Endodermal cell (in vitro differentiated cells): ENCODE measurements around the gene SAMD13. TPM values are rescaled to one million over a fixed set of nuclear protein-coding genes. Genes with fewer than 3 reads are reported as not detected.

Source experiments
- DNase-seq: peaks from one replicate; pipeline ENCODE4 v3.0.0-alpha.2; 2017
- H3K27ac ChIP-seq: 2 replicates; pipeline ENCODE4 v1.5.1; 2013; ENCODE audit warnings: mild to moderate bottlenecking, low read depth, low read length, moderate library complexity
- H3K27me3 ChIP-seq: 2 replicates; pipeline ENCODE4 v1.6.1; 2013; ENCODE audit warnings: mild to moderate bottlenecking, low read length, moderate library complexity; ENCODE audit not compliant: insufficient read depth, control insufficient read depth, poor library complexity, severe bottlenecking
- H3K36me3 ChIP-seq: 2 replicates; pipeline ENCODE4 v1.7.0; 2013; ENCODE audit warnings: mild to moderate bottlenecking, low read length, moderate library complexity; ENCODE audit not compliant: control insufficient read depth, insufficient read depth
- H3K4me1 ChIP-seq: one replicate; pipeline ENCODE4 v1.7.0; 2013; ENCODE audit warnings: low read length; ENCODE audit not compliant: control insufficient read depth, insufficient read depth
- H3K4me3 ChIP-seq: 2 replicates; pipeline ENCODE4 v1.5.1; 2013; ENCODE audit warnings: mild to moderate bottlenecking, low read length, moderate library complexity
- H3K9ac ChIP-seq: 2 replicates; pipeline ENCODE4 v1.6.1; 2013; ENCODE audit warnings: mild to moderate bottlenecking, low read length, moderate library complexity; ENCODE audit not compliant: poor library complexity, severe bottlenecking; ENCODE audit errors: extremely low read depth
- H3K9me3 ChIP-seq: 2 replicates; pipeline ENCODE4 v1.6.1; 2013; ENCODE audit warnings: mild to moderate bottlenecking, low read length, moderate library complexity; ENCODE audit not compliant: control insufficient read depth
- H3K27ac Mint-ChIP-seq: 2 replicates; pipeline ENCODE4 v1.8.0; 2020; ENCODE audit warnings: mixed read lengths
- H3K27me3 Mint-ChIP-seq: 2 replicates; pipeline ENCODE4 v1.8.0; 2021; ENCODE audit warnings: mild to moderate bottlenecking, mixed read lengths; ENCODE audit not compliant: insufficient read depth
- H3K36me3 Mint-ChIP-seq: 2 replicates; pipeline ENCODE4 v1.8.0; 2020; ENCODE audit warnings: low read depth, mixed read lengths
- H3K4me1 Mint-ChIP-seq: 2 replicates; pipeline ENCODE4 v1.8.0; 2020; ENCODE audit warnings: mixed read lengths
- H3K4me3 Mint-ChIP-seq: 2 replicates; pipeline ENCODE4 v1.8.0; 2020; ENCODE audit warnings: mild to moderate bottlenecking, moderate library complexity, mixed read lengths
- H3K9me3 Mint-ChIP-seq: 2 replicates; pipeline ENCODE4 v1.8.0; 2020; ENCODE audit warnings: mild to moderate bottlenecking, mixed read lengths
- WGBS, 2 experiments: methylation state at CpG; one replicate each; pipeline versions ENCODE4 v1.1.5 to v1.1.7; 2013; ENCODE audit warnings: missing lambda C conversion rate in 2 of 2, mixed read lengths in 1 of 2; ENCODE audit not compliant: insufficient coverage in 1 of 2, insufficient read length in 1 of 2; 5-methylcytosine and 5-hydroxymethylcytosine counted together
- total RNA-seq, 2 donors: library from RNA; stranded (reverse); fragmentation: NEBNext Ultra II Directional in 1 of 2; extraction: Animal tissue kit (Norgen Biotek cat#: 25700) in 1 of 2; gene quantifications; 2 replicates in 1 of 2; 3 replicates in 1 of 2; pipeline ENCODE4 v1.2.1, GENCODE V29; 2021
- TF ChIP-seq, protein P1 (sequence below): fragments of 200-600 bp; sonication (generic); conservative IDR thresholded peaks from 2 replicates; pipeline ENCODE4 v1.5.0; 2021; ENCODE audit warnings: antibody characterized with exemption, mild to moderate bottlenecking

SAMD13 gene
- total RNA-seq, 2 donors from 2014 or later = 1.8 to 2.5 TPM

DNA sequence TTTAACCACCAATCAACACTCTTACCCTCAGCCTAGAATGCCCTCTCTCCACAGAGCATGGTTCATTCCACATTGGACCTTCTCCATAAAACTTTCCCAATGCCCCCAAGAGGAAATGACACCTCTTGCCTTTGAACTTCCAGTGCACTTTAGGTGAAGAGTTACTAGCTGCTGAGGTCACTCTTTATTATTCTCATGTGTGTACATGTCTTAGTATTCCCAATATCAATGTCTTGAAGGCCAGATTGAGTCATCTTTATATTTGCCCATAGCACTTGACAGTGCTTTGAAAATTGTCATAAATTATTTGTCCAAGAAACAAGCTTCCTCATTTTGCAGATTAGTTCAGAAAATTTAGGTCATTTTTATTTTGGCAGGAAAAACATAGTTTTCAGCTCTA is 88.7 kb downstream of the SAMD13 start:
- H3K27ac Mint-ChIP-seq = no peak overlapping the region
- no peaks in the 10 kb centered on the region for H3K36me3 ChIP-seq
- H3K4me3 ChIP-seq = no peak overlapping the region
- H3K4me1 Mint-ChIP-seq = peaks cover 2% of the 10 kb centered on the region
- DNase-seq = no peak
- peaks cover 11% of the 10 kb centered on the region for H3K4me1 ChIP-seq
- no peaks in the 10 kb centered on the region for H3K27me3 ChIP-seq
- no peaks in the 10 kb centered on the region for H3K9me3 ChIP-seq
- TF ChIP-seq, protein P1, sequence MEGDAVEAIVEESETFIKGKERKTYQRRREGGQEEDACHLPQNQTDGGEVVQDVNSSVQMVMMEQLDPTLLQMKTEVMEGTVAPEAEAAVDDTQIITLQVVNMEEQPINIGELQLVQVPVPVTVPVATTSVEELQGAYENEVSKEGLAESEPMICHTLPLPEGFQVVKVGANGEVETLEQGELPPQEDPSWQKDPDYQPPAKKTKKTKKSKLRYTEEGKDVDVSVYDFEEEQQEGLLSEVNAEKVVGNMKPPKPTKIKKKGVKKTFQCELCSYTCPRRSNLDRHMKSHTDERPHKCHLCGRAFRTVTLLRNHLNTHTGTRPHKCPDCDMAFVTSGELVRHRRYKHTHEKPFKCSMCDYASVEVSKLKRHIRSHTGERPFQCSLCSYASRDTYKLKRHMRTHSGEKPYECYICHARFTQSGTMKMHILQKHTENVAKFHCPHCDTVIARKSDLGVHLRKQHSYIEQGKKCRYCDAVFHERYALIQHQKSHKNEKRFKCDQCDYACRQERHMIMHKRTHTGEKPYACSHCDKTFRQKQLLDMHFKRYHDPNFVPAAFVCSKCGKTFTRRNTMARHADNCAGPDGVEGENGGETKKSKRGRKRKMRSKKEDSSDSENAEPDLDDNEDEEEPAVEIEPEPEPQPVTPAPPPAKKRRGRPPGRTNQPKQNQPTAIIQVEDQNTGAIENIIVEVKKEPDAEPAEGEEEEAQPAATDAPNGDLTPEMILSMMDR = no peak
- H3K4me3 Mint-ChIP-seq = no peak overlapping the region
- no peaks in the 10 kb centered on the region for H3K9me3 Mint-ChIP-seq
- H3K36me3 Mint-ChIP-seq = no peaks in the 10 kb centered on the region
- no peaks in the 10 kb centered on the region for H3K27me3 Mint-ChIP-seq
- no peak overlapping the region for H3K27ac ChIP-seq
- no peak overlapping the region for H3K9ac ChIP-seq

GRCh38 chr1:84398175-84399155 is 97.0 kb downstream of the SAMD13 start, which contains the start of gene DNASE2B:
Gene DNASE2B (plus strand): TSS chr1:84398484. CDS start chr1:84398565, 81 bp downstream.
- WGBS, 2 experiments = 89 to 100% methylated on average over 6 to 11 of the region's 11 CpGs
- H3K9me3 ChIP-seq = no peaks in the 10 kb centered on the region
- no peak within 1 kb of the TSS for H3K27ac ChIP-seq
- H3K27ac Mint-ChIP-seq = no peak within 1 kb of the TSS
- no peaks in the 10 kb centered on the region for H3K36me3 Mint-ChIP-seq
- DNase-seq = no peak
- H3K27me3 Mint-ChIP-seq = peaks cover 14% of the 10 kb centered on the region
- H3K4me1 ChIP-seq = no peaks in the 10 kb centered on the region
- TF ChIP-seq, protein P1 = no peak
- no peak within 1 kb of the TSS for H3K9ac ChIP-seq
- H3K36me3 ChIP-seq = no peaks in the 10 kb centered on the region
- no peak within 1 kb of the TSS for H3K4me3 ChIP-seq
- H3K9me3 Mint-ChIP-seq = no peaks in the 10 kb centered on the region
- no peak within 1 kb of the TSS for H3K4me3 Mint-ChIP-seq
- H3K4me1 Mint-ChIP-seq = peaks cover 11% of the 10 kb centered on the region
- H3K27me3 ChIP-seq = peaks cover 10% of the 10 kb centered on the region

Other genes with a start within 250 kb of the SAMD13 start
- gene PRKACB, start 157.4 kb upstream of the SAMD13 start, total RNA-seq = 10 to 100 TPM; 19.8 to 36.1 TPM
- gene DNASE2B, start 96.8 kb downstream of the SAMD13 start, total RNA-seq = not detected
- gene RPF1, start 177.6 kb downstream of the SAMD13 start, total RNA-seq = 10 to 100 TPM; 31.6 to 34.0 TPM
- gene SPATA1, start 204.7 kb downstream of the SAMD13 start, total RNA-seq = 1 to 10 TPM in 1 of 2 donors, under 1 TPM in 1; 0.55 to 1.6 TPM
- gene GNG5, start 204.9 kb downstream of the SAMD13 start, total RNA-seq = 100 to 1,000 TPM; 124 to 144 TPM